MM.1S (cell line): ENCODE data around the gene MICAL2.

ENCODE experiments used
- DNase-seq: peaks from one replicate; pipeline ENCODE4 v3.0.0-alpha.2; 2015
- H2AFZ ChIP-seq: fragments of 300-600 bp; sonication (generic); 2 replicates; pipeline ENCODE4 v1.6.0; 2016; ENCODE audit warnings: antibody characterized with exemption, low read length
- H3F3A ChIP-seq: fragments of 300-600 bp; sonication (generic); 2 replicates; pipeline ENCODE4 v1.6.1; 2016; ENCODE audit warnings: mild to moderate bottlenecking, antibody characterized with exemption, low read length, moderate library complexity, mixed read lengths; ENCODE audit not compliant: insufficient read depth
- H3K27ac ChIP-seq: fragments of 300-600 bp; sonication (generic); 2 replicates; pipeline ENCODE4 v1.5.1; 2016; ENCODE audit warnings: mild to moderate bottlenecking, low read length
- H3K27me3 ChIP-seq: fragments of 300-600 bp; sonication (generic); replicated peaks from 2 replicates; pipeline ENCODE4 v1.6.0; 2016; ENCODE audit warnings: low read length; ENCODE audit not compliant: insufficient read depth
- H3K36me3 ChIP-seq: fragments of 300-600 bp; sonication (generic); replicated peaks from 2 replicates; pipeline ENCODE4 v1.6.1; 2016; ENCODE audit warnings: mild to moderate bottlenecking, low read length, mixed read lengths; ENCODE audit not compliant: insufficient read depth
- H3K4me1 ChIP-seq: fragments of 300-600 bp; sonication (generic); 2 replicates; pipeline ENCODE4 v1.6.1; 2016; ENCODE audit warnings: low read length, mixed read lengths
- H3K4me2 ChIP-seq: fragments of 300-600 bp; sonication (generic); 2 replicates; pipeline ENCODE4 v1.6.0; 2016; ENCODE audit warnings: low read depth, low read length
- H3K4me3 ChIP-seq: fragments of 300-600 bp; sonication (generic); 2 replicates; pipeline ENCODE4 v1.5.1; 2016; ENCODE audit warnings: low read length, mixed read lengths
- H3K79me2 ChIP-seq: fragments of 300-600 bp; sonication (generic); 2 replicates; pipeline ENCODE4 v1.6.1; 2016; ENCODE audit warnings: mixed run types, low read length, mixed read lengths
- H3K9ac ChIP-seq: fragments of 300-600 bp; sonication (generic); 2 replicates; pipeline ENCODE4 v1.6.1; 2016; ENCODE audit warnings: low read length, mixed read lengths
- H3K9me2 ChIP-seq: fragments of 300-600 bp; sonication (generic); replicated peaks from 2 replicates; pipeline ENCODE4 v1.6.1; 2016; ENCODE audit warnings: mild to moderate bottlenecking, low read length, mixed read lengths; ENCODE audit not compliant: insufficient read depth
- H3K9me3 ChIP-seq: fragments of 300-600 bp; sonication (generic); replicated peaks from 2 replicates; pipeline ENCODE4 v1.6.1; 2016; ENCODE audit warnings: mild to moderate bottlenecking, low read length, mixed read lengths; ENCODE audit not compliant: insufficient read depth
- H4K20me1 ChIP-seq: fragments of 300-600 bp; sonication (generic); 2 replicates; pipeline ENCODE4 v1.6.1; 2016; ENCODE audit warnings: mild to moderate bottlenecking, low read length, moderate library complexity, mixed read lengths; ENCODE audit not compliant: insufficient read depth
- EZH2 ChIP-seq: fragments of 300-600 bp; sonication (generic); optimal IDR thresholded peaks from 2 replicates; pipeline ENCODE3; 2017; ENCODE audit warnings: low read depth, mild to moderate bottlenecking, antibody characterized with exemption, low read length, mixed read lengths
- EZH2phosphoT487 ChIP-seq: fragments of 300-600 bp; sonication (generic); IDR thresholded peaks from 2 replicates; pipeline ENCODE4 v1.6.1; 2018; ENCODE audit warnings: antibody characterized with exemption, low read length
- TF ChIP-seq, protein P1 (sequence below): fragments of 300-600 bp; sonication (generic); IDR thresholded peaks from 2 replicates; pipeline ENCODE4 v1.5.1; 2016; ENCODE audit warnings: antibody characterized with exemption, low read length, mixed read lengths

Gene MICAL2

DNA sequence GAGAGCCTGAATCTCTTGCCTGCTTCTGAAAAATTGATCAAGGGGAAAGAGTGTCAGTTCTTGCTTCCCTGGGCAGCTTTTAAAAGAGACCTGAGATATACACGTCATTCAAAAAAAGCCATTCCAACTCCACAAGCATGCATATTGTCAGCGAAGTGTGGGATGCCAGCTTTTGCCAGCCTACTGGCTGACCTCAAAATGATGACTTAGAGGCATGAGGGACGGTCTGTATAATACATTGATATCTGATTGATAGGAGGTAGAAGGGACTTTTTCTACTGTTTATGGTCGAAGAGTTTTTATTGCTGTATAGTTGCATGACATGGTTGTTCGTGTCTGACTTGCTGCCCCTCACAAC lies 126.3 kb downstream of the MICAL2 start:
- Histone ChIP-seq H3K36me3 (no peaks in the 10 kb centered on the region), H3K9me3 (no peaks in the 10 kb centered on the region), H2AFZ (no peak overlapping the region), H3K79me2 (no peaks in the 10 kb centered on the region), H3K4me1 (peaks cover 35% of the 10 kb centered on the region), H3F3A (peaks cover 10% of the 10 kb centered on the region), H3K9ac (no peak overlapping the region), H3K4me2 (no peak overlapping the region), H3K27me3 (no peaks in the 10 kb centered on the region), H3K27ac (no peak overlapping the region), H3K9me2 (no peaks in the 10 kb centered on the region), H4K20me1 (no peaks in the 10 kb centered on the region), H3K4me3 (no peak overlapping the region)
- no peak for DNase-seq
- TF ChIP-seq, protein P1, sequence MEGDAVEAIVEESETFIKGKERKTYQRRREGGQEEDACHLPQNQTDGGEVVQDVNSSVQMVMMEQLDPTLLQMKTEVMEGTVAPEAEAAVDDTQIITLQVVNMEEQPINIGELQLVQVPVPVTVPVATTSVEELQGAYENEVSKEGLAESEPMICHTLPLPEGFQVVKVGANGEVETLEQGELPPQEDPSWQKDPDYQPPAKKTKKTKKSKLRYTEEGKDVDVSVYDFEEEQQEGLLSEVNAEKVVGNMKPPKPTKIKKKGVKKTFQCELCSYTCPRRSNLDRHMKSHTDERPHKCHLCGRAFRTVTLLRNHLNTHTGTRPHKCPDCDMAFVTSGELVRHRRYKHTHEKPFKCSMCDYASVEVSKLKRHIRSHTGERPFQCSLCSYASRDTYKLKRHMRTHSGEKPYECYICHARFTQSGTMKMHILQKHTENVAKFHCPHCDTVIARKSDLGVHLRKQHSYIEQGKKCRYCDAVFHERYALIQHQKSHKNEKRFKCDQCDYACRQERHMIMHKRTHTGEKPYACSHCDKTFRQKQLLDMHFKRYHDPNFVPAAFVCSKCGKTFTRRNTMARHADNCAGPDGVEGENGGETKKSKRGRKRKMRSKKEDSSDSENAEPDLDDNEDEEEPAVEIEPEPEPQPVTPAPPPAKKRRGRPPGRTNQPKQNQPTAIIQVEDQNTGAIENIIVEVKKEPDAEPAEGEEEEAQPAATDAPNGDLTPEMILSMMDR: no peak; the same call in 1 of the 2 replicates
- TF ChIP-seq EZH2: no peak
- no peak for TF ChIP-seq EZH2phosphoT487

DNA sequence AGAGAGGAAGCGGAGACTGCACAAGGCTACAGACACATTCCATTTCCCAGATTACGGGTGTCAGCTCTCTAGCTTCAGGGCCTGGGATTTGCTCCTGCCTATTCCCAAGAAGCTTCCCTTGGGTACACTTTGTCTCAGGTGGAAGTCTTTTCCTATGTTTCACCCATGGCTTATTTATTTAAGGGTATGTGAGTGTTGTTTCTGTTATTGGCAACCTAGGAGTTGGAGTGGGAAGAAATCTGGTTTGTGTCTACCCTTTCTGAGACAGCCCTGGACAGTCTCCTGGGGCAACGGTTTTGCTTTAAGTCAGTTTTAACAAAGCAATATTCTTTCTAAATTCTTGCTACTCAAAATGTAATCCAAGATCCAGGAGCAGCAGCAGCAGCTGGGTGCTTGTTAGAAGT lies 127.0 kb downstream of the MICAL2 start:
- Histone ChIP-seq H3K9ac (no peak overlapping the region), H3K27ac (no peak overlapping the region)

DNA sequence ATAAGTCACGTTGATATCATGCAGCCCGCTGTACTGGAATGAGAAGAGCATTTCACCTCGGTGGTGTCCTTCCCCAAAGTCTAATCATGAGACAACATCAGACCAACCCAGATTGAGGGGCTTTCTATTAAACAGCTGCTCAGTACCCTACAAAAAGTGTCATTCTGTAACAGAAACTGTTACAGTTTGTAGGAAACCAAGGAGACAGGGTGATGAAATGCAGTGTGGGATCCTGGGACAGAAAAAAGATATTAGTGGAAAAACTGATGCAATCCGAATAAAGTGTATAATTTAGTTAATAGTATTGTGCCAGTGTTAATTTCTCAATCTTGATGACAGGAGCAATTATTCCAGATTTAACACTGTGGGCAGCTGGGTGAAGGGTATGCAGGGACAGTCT lies 128.0 kb downstream of the MICAL2 start:
- Histone ChIP-seq H4K20me1 (no peaks in the 10 kb centered on the region), H3K27ac (no peak overlapping the region), H3K4me3 (no peak overlapping the region), H3K9me2 (no peaks in the 10 kb centered on the region), H3K4me2 (no peak overlapping the region), H3K4me1 (peaks cover 52% of the 10 kb centered on the region), H3F3A (peaks cover 10% of the 10 kb centered on the region), H3K9ac (no peak overlapping the region), H3K27me3 (no peaks in the 10 kb centered on the region), H3K79me2 (no peaks in the 10 kb centered on the region), H3K9me3 (no peaks in the 10 kb centered on the region), H3K36me3 (no peaks in the 10 kb centered on the region), H2AFZ (no peak overlapping the region)
- TF ChIP-seq EZH2 (no peak), EZH2phosphoT487 (no peak)
- TF ChIP-seq, protein P1: no peak
- DNase-seq: no peak

More for the DNA sequence above, 127.0 kb downstream of the MICAL2 start:
- peaks cover 10% of the 10 kb centered on the region for H3F3A ChIP-seq
- no peaks in the 10 kb centered on the region for H3K9me3 ChIP-seq
- no peaks in the 10 kb centered on the region for H4K20me1 ChIP-seq
- no peak overlapping the region for H3K4me2 ChIP-seq
- H3K9me2 ChIP-seq: no peaks in the 10 kb centered on the region
- no peak overlapping the region for H3K4me3 ChIP-seq
- H3K79me2 ChIP-seq: no peaks in the 10 kb centered on the region
- H3K27me3 ChIP-seq: no peaks in the 10 kb centered on the region
- TF ChIP-seq EZH2phosphoT487 (no peak), EZH2 (no peak)
- TF ChIP-seq, protein P1: no peak
- no peak for DNase-seq
- H2AFZ ChIP-seq: no peak overlapping the region
- peaks cover 42% of the 10 kb centered on the region for H3K4me1 ChIP-seq
- no peaks in the 10 kb centered on the region for H3K36me3 ChIP-seq
